HFF-Myc (cell line): ENCODE results near the gene CCDC43.

Source experiments
- DNase-seq: peaks from one replicate; pipeline ENCODE4 v3.0.0-alpha.2; 2011; ENCODE audit warnings: low read depth; ENCODE audit errors: extremely low read depth
- H3K4me3 ChIP-seq: replicated peaks from 2 replicates; pipeline ENCODE4 v1.5.1; 2011; ENCODE audit warnings: low read depth, mild to moderate bottlenecking, control low read depth, low read length
- TF ChIP-seq, protein P1 (sequence below): IDR thresholded peaks from 2 replicates; pipeline ENCODE4 v1.5.1; 2012; ENCODE audit warnings: mild to moderate bottlenecking, low read depth, low read length, control low read depth; ENCODE audit errors: missing control alignments

The CCDC43 gene

GRCh38 chr17:44628243-44629188, 61.1 kb downstream of the CCDC43 start:
- TF ChIP-seq, protein P1, sequence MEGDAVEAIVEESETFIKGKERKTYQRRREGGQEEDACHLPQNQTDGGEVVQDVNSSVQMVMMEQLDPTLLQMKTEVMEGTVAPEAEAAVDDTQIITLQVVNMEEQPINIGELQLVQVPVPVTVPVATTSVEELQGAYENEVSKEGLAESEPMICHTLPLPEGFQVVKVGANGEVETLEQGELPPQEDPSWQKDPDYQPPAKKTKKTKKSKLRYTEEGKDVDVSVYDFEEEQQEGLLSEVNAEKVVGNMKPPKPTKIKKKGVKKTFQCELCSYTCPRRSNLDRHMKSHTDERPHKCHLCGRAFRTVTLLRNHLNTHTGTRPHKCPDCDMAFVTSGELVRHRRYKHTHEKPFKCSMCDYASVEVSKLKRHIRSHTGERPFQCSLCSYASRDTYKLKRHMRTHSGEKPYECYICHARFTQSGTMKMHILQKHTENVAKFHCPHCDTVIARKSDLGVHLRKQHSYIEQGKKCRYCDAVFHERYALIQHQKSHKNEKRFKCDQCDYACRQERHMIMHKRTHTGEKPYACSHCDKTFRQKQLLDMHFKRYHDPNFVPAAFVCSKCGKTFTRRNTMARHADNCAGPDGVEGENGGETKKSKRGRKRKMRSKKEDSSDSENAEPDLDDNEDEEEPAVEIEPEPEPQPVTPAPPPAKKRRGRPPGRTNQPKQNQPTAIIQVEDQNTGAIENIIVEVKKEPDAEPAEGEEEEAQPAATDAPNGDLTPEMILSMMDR = no peak
- DNase-seq = no peak
- H3K4me3 ChIP-seq = no peak overlapping the region

DNA sequence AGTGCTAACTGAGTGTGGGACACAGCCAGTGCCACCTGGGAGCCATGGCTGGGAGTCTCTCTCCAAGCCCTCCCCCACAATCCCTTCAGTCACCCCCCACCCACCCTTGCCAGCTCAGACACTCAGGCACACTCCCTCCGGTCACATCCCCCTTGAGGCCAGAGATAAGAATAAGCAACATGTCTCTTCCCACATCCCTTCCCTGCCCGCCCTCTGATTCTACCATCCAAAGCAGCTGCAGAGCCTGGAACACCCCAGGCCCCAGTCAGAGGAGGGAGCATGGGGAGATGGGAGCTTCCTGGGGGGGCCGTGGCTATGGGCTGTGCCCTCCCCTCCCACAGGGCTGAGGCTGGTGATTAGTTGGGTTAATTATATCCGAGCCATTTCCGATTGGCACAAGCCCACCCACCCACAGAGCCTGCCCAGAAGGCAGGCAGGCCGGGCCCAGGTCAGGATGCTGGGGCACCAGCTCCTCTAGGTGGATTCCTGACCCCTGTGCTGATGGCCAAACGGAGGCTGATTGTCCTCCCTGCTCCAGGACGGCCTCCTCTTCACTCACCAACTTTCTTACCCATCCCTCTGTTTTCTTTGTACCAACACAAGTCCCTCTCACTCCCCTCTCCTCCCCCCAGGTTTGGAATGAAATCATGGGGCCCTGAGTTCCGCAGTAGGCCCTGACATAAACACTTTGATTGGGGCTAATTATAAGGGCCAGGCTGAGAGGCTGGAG, 61.9 kb downstream of the CCDC43 start:
- TF ChIP-seq, protein P1 = no peak
- DNase-seq = no peak
- H3K4me3 ChIP-seq = no peak overlapping the region
